NT2/D1 (cell line): ENCODE data around the gene CD320.

Experiments used
- YY1 ChIP-seq: IDR thresholded peaks from 2 replicates; pipeline ENCODE4 v1.6.1; 2011; ENCODE audit not compliant: insufficient read length, insufficient read depth
- ZNF274 ChIP-seq: IDR thresholded peaks from 2 replicates; pipeline ENCODE4 v1.6.1; 2011; ENCODE audit warnings: mild to moderate bottlenecking, low read depth, low read length

DNA sequence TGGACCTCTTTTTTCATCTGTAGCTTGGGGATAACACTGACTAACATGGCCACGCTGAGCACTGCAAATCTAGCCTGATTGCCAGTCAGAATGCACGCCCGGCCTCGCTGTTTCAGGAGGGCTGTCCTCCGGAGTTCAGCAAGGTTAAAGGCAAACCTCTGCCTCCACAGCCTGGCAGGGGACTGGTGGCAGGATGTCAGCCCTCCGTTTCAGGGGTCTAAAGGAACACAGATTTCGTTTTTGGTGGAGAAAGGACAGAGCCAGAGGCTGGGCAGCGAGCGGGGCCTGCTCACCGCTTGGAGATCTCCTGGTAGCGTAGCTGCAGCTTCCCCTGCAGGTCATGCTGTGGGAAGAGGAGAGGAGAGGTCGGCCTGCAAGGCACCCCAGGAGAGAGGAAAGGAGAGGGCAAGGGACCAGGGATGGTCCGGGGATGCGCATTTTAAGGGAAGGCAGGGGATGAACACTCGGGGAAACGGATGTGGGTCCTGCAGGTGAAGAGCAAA is 12.5 kb upstream of the CD320 start:
- TF ChIP-seq YY1 = no peak
- no peak for TF ChIP-seq ZNF274
